ENCODE measurements around the gene NEO1. TPM values are rescaled to one million over a fixed set of nuclear protein-coding genes. Genes with fewer than 3 reads are reported as not detected.

The NEO1 gene
- total and polyA plus RNA-seq, 11 donors, result 4.4 to 31.5 (median 11.9) TPM

DNA sequence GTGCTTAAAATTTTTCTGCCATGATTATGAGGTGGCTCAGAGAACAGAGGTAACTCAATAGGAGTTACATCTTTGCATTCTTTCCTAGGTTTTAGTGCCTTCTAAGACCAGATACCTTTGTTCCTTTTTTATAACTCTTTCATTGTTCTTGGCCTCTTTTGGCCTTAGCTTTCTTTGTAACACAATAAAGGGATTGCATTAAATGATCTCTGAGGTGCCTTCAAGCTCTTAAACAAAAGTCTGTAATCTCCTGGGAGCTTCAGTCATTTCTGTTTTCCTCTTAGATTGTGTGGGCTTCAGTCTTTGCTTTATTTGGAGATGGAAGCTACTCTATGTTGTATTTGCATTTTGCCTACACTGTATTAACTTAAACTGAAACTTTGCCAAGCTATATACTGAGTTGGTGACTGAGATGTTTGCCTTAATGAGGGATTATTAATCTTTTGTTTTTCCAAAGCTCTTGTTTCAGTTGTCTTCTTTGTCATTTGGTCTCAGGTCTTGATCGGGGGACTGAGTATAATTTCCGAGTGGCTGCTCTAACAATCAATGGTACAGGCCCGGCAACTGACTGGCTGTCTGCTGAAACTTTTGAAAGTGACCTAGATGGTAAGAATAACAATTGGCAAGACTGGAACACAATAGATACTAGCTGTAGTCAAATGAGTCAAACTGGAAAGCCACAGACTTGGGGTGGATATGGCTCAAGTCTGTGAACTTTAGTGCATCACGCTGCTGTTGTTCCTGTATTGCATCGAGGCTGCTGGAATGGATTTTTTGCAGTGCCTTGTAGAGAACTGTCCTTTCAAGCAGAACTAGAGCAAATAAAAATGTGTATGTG, 206.2 kb downstream of the NEO1 start:
- H3K4me1 ChIP-seq, result no peaks in the 10 kb centered on the region
- H3K36me3 ChIP-seq, result peaks cover 0 to 83% (median 28%) of the 10 kb centered on the region in 9 donors
- WGBS, 4 donors, result 95 to 98% (median 96%) methylated on average over 5 of the region's 5 CpGs
- TF ChIP-seq POLR2A (IDR thresholded peaks at IDR 0.05), result no peak
- TF ChIP-seq, protein P1, sequence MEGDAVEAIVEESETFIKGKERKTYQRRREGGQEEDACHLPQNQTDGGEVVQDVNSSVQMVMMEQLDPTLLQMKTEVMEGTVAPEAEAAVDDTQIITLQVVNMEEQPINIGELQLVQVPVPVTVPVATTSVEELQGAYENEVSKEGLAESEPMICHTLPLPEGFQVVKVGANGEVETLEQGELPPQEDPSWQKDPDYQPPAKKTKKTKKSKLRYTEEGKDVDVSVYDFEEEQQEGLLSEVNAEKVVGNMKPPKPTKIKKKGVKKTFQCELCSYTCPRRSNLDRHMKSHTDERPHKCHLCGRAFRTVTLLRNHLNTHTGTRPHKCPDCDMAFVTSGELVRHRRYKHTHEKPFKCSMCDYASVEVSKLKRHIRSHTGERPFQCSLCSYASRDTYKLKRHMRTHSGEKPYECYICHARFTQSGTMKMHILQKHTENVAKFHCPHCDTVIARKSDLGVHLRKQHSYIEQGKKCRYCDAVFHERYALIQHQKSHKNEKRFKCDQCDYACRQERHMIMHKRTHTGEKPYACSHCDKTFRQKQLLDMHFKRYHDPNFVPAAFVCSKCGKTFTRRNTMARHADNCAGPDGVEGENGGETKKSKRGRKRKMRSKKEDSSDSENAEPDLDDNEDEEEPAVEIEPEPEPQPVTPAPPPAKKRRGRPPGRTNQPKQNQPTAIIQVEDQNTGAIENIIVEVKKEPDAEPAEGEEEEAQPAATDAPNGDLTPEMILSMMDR (IDR thresholded peaks at IDR 0.05), result no peak
- H3K27ac ChIP-seq, result no peak overlapping the region
- H3K27me3 ChIP-seq, result no peaks in the 10 kb centered on the region
- ATAC-seq, result no peak
- H3K4me3 ChIP-seq, result no peak overlapping the region
- intact Hi-C loops (cut with DNase I), result no loop called here
- no peaks in the 10 kb centered on the region for H3K9me3 ChIP-seq
- no peak for DNase-seq

DNA sequence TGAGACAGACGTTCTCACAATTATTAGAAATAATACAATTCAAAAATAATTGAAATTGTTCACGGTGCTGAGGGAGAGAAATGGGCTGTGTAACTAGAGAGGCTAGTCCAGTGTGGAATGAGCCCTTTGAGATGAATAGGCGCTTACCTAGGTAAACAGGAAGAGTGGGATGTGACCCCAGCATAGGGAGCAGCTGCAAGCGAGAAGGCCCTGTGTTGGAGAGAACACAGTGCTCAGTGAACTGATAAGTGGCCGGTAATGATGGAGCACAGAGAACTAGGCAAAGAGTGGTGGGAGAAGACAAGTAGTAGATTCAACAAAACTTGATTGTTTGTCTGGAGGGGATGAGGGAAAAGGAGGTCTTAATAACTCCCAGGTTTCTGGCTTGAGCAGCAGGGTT, 212.6 kb downstream of the NEO1 start:
- intact Hi-C loops (cut with DNase I), result no loop called here
- TF ChIP-seq, protein P1 (IDR thresholded peaks at IDR 0.05), result no peak
- TF ChIP-seq POLR2A (IDR thresholded peaks at IDR 0.05), result no peak
- no peak for ATAC-seq
- H3K4me3 ChIP-seq, result no peak overlapping the region
- peaks cover 0 to 38% (median 4%) of the 10 kb centered on the region in 9 donors for H3K36me3 ChIP-seq
- no peak overlapping the region for H3K27ac ChIP-seq
- DNase-seq, result no peak
- WGBS, 4 donors, result 84 to 95% (median 89%) methylated on average over 5 of the region's 5 CpGs
- no peaks in the 10 kb centered on the region for H3K4me1 ChIP-seq
- no peaks in the 10 kb centered on the region for H3K27me3 ChIP-seq
- H3K9me3 ChIP-seq, result no peaks in the 10 kb centered on the region

GRCh38 chr15:73265536-73266153, 213.4 kb downstream of the NEO1 start:
- no peak for DNase-seq

GRCh38 chr15:73268457-73268856, 216.2 kb downstream of the NEO1 start:
- 84 to 96% (median 95%) methylated on average over 1 of the region's 1 CpG for WGBS, 4 donors
- Histone ChIP-seq H3K27ac (no peak overlapping the region), H3K9me3 (no peaks in the 10 kb centered on the region), H3K4me3 (no peak overlapping the region), H3K4me1 (peaks cover 0 to 4% (median 0%) of the 10 kb centered on the region in 12 donors), H3K36me3 (peaks cover 0 to 43% (median 9%) of the 10 kb centered on the region in 9 donors), H3K27me3 (no peaks in the 10 kb centered on the region)
- intact Hi-C loops (cut with DNase I), result no loop called here
- DNase-seq (no peak), ATAC-seq (no peak)
- no peak for TF ChIP-seq POLR2A (IDR thresholded peaks at IDR 0.05)
- TF ChIP-seq, protein P1 (IDR thresholded peaks at IDR 0.05), result no peak

More at GRCh38 chr15:73265536-73266153, 213.4 kb downstream of the NEO1 start:
- H3K27me3 ChIP-seq, result no peaks in the 10 kb centered on the region
- H3K9me3 ChIP-seq, result no peaks in the 10 kb centered on the region
- H3K36me3 ChIP-seq, result peaks cover 0 to 38% (median 8%) of the 10 kb centered on the region in 9 donors
- H3K4me3 ChIP-seq, result no peak overlapping the region
- H3K4me1 ChIP-seq, result no peaks in the 10 kb centered on the region
- WGBS, 4 donors, result 69 to 74% (median 70%) methylated on average over 4 of the region's 4 CpGs
- no peak for ATAC-seq
- TF ChIP-seq, protein P1 (IDR thresholded peaks at IDR 0.05), result peak in 10 of 12 donors; percentile 19 to 58 (median 45)
- no peak for TF ChIP-seq POLR2A (IDR thresholded peaks at IDR 0.05)
- intact Hi-C loops (cut with DNase I), result no loop called here
- no peak overlapping the region for H3K27ac ChIP-seq
